ENCODE data around the gene TMEM165. TPM values are rescaled to one million over a fixed set of nuclear protein-coding genes. Genes with fewer than 3 reads are reported as not detected.
A peak's percentile ranks its signal among the peaks of the same experiment; 100 is the strongest.

Gene TMEM165
- total RNA-seq, 6 experiments from 2014 or later: 13.3 to 53.0 (median 23.0) TPM

GRCh38 chr4:55395218-55395528 lies 584 bp upstream of the TMEM165 start:
- H3K4me3 ChIP-seq: peak overlapping the region; percentile 84 to 98 (median 88)
- WGBS (ENCODE audit: insufficient coverage, low coverage, low lambda C conversion rate, missing lambda C conversion rate): 2% methylated on average over 4 of the region's 4 CpGs
- intact Hi-C loops (cut with DNase I): no loop called here
- DNase-seq: no peak
- H3K27ac ChIP-seq: peak overlapping the region; percentile 88 to 97 (median 94)
- H3K36me3 ChIP-seq: no peaks in the 10 kb centered on the region
- H3K4me1 ChIP-seq: peaks cover 0 to 23% (median 0%) of the 10 kb centered on the region in 4 donors
- TF ChIP-seq POLR2A (IDR thresholded peaks at IDR 0.05) (no peak), CTCF (IDR thresholded peaks at IDR 0.05) (no peak)
- H3K27me3 ChIP-seq: no peaks in the 10 kb centered on the region
- no peaks in the 10 kb centered on the region for H3K9me3 ChIP-seq
- no peak for ATAC-seq

- Histone ChIP-seq H3K36me3 (peaks cover 0 to under 1% (median 0%) of the 10 kb centered on the region in 4 donors), H3K9me3 (no peaks in the 10 kb centered on the region), H3K4me1 (peaks cover 0 to 23% (median 0%) of the 10 kb centered on the region in 4 donors), H3K27me3 (no peaks in the 10 kb centered on the region), H3K27ac (peak overlapping the region; percentile 88 to 97 (median 94)), H3K4me3 (peak overlapping the region; percentile 84 to 98 (median 88))
- WGBS (ENCODE audit: insufficient coverage, low coverage, low lambda C conversion rate, missing lambda C conversion rate): 6% methylated on average over 17 of the region's 41 CpGs
- DNase-seq: peak; percentile 60 to 75 (median 64)
- ATAC-seq: peak; percentile 41 to 65 (median 57)
- no peak for TF ChIP-seq POLR2A (IDR thresholded peaks at IDR 0.05)
- TF ChIP-seq CTCF (IDR thresholded peaks at IDR 0.05): no peak
- intact Hi-C loops (cut with DNase I): no loop called here
These were observed 760 bp downstream of the TMEM165 start for GRCh38 chr4:55396308-55397125.

GRCh38 chr4:55397126-55397436 lies 1.3 kb downstream of the TMEM165 start:
- H3K4me1 ChIP-seq: peaks cover 0 to 23% (median 0%) of the 10 kb centered on the region in 4 donors
- intact Hi-C loops (cut with DNase I): no loop called here
- H3K36me3 ChIP-seq: peaks cover 0 to 3% (median 0%) of the 10 kb centered on the region in 4 donors
- H3K27ac ChIP-seq: peak overlapping the region; percentile 88 to 97 (median 94)
- WGBS (ENCODE audit: insufficient coverage, low coverage, low lambda C conversion rate, missing lambda C conversion rate): 20% methylated on average over 7 of the region's 7 CpGs
- H3K27me3 ChIP-seq: no peaks in the 10 kb centered on the region
- TF ChIP-seq CTCF (IDR thresholded peaks at IDR 0.05) (no peak), POLR2A (IDR thresholded peaks at IDR 0.05) (no peak)
- DNase-seq (no peak), ATAC-seq (no peak)
- H3K9me3 ChIP-seq: no peaks in the 10 kb centered on the region
- H3K4me3 ChIP-seq: peak overlapping the region; percentile 84 to 98 (median 88)

- 46% methylated on average over 15 of the region's 15 CpGs for WGBS (ENCODE audit: insufficient coverage, low coverage, low lambda C conversion rate, missing lambda C conversion rate)
- Histone ChIP-seq H3K27ac (peak overlapping the region; percentile 88 to 97 (median 94)), H3K4me1 (peaks cover 0 to 23% (median 0%) of the 10 kb centered on the region in 4 donors), H3K36me3 (peaks cover 0 to 3% (median 0%) of the 10 kb centered on the region in 4 donors), H3K27me3 (no peaks in the 10 kb centered on the region), H3K4me3 (peak overlapping the region; percentile 84 to 98 (median 88)), H3K9me3 (no peaks in the 10 kb centered on the region)
- DNase-seq: no peak
- intact Hi-C loops (cut with DNase I): no loop called here
- no peak for TF ChIP-seq POLR2A (IDR thresholded peaks at IDR 0.05)
- ATAC-seq: peak in 1 of 4 donors; percentile 10
These were observed 2.0 kb downstream of the TMEM165 start for GRCh38 chr4:55397520-55398321.
